ENCODE measurements around the gene SLC35A3.
A peak's percentile ranks its signal among the peaks of the same experiment; 100 is the strongest.
"Not testable (repeated sequence)": the region's sequence is repeated elsewhere in the genome, so short reads cannot be mapped to it uniquely, and the experiment has no call there.

The SLC35A3 gene

DNA sequence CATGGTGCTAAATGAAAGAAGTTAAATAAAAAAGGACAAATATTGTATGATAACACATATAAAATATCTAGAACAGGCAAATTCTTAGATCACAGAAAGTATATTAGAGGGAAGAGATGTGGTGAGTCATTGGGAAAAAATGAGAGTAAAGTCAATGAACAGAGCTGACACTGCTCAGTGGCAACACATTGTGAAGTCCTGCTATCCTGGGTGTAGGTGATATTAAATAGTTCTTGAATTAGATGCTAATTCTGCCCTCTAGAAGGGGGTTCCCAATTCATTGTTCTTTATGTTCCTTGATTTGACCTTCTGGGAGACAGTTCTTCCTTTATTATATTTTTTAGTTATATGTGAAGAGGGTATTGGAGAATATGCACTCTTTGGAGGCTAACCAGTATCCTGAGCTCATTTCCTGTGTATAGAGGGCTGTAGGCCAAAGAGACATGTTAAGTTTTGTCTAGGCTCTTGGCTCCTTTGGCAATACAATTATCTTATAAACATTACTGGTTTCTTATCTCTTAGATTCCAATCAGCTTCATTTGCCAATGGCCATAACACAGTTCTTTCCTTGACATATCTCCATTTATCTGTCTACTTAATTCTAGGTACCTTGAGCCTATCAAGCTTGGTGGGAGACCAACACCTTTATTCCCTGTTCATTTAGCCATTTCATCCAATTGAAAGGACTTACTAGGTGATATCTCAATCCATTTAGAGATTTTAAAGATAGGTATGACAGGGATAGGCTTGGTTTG is 6.6 kb upstream of the SLC35A3 start:
- no peak overlapping the region for H3K27ac ChIP-seq
- TF ChIP-seq, protein P1, sequence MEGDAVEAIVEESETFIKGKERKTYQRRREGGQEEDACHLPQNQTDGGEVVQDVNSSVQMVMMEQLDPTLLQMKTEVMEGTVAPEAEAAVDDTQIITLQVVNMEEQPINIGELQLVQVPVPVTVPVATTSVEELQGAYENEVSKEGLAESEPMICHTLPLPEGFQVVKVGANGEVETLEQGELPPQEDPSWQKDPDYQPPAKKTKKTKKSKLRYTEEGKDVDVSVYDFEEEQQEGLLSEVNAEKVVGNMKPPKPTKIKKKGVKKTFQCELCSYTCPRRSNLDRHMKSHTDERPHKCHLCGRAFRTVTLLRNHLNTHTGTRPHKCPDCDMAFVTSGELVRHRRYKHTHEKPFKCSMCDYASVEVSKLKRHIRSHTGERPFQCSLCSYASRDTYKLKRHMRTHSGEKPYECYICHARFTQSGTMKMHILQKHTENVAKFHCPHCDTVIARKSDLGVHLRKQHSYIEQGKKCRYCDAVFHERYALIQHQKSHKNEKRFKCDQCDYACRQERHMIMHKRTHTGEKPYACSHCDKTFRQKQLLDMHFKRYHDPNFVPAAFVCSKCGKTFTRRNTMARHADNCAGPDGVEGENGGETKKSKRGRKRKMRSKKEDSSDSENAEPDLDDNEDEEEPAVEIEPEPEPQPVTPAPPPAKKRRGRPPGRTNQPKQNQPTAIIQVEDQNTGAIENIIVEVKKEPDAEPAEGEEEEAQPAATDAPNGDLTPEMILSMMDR (IDR thresholded peaks at IDR 0.05): no peak
- TF ChIP-seq ZFX (IDR thresholded peaks at IDR 0.05; ENCODE audit: borderline replicate concordance): no peak

DNA sequence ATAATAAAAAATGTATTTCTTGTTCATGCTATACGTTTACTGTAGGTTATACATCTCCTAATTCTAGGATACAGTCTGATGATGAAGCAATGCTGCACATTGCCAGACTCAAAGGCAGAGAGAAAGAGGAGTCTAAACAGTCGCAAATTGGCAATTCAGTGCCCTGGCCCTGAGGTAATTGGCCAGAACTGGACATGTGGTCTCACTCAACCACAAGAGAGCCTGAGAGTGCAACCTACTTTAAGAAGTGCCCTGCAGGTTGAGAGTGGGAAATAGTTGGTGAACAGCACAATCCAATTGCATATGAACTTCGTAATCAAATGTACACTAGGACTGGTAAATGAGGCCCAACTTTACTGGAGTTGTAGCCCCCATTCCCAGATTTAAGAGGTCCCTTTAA is 5.0 kb upstream of the SLC35A3 start:
- TF ChIP-seq, protein P1 (IDR thresholded peaks at IDR 0.05): no peak
- TF ChIP-seq ZFX (IDR thresholded peaks at IDR 0.05; ENCODE audit: borderline replicate concordance): no peak
- no peak overlapping the region for H3K27ac ChIP-seq

DNA sequence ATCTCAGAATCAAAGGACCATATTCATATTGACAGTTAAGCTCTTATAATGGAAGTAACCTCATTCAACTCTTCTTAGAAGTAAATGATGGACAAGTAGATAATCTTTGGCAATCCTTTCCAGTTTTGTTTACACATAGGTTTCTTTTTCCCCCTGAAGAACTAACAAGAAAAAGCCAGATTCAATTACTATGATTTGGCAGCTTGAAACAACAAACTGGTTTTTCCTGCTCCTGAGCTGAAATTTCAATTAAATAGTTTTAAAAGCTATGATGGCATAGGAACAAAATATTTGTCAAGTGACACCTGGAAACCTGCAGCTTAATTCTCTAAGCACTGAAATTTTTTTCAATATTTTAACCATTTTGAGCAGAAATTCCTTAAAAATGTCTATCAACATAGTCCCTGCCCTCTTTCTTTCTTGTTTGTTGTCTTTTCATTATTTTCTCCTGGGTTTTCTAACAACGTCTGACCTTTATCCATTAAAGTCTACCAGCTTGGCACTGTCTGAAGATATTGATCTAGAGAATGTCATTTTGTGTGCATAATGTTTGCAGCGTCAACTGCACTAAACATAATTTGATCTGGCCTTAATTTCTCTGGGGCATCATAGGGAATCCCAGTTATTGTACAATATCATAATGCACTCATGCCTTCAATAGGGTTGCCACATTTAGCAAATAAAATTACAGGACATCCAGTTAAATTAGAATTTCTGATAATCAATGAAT is 4.0 kb upstream of the SLC35A3 start:
- peak overlapping the region; percentile 34 for H3K27ac ChIP-seq
- no peak for TF ChIP-seq ZFX (IDR thresholded peaks at IDR 0.05; ENCODE audit: borderline replicate concordance)
- TF ChIP-seq, protein P1 (IDR thresholded peaks at IDR 0.05): no peak

DNA sequence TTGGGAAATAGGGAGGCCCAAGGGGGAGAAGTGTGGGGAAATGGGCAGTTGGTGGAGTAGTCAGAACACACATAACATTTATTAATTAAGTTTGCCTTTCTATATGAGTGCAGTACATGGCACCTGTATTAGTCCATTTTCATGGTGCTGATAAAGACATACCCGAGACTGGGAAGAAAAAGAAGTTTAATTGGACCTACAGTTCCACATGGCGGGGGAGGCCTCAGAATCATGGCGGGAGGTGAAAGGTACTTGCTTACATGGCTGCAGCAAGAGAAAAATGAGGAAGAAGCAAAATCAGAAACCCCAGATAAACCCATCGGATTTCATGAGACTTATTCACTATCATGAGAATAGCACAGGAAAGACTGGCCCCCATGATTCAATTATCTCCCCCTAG is 1.6 kb upstream of the SLC35A3 start:
- H3K27ac ChIP-seq: no peak overlapping the region
- TF ChIP-seq ZFX (IDR thresholded peaks at IDR 0.05; ENCODE audit: borderline replicate concordance): no peak
- TF ChIP-seq, protein P1 (IDR thresholded peaks at IDR 0.05): no peak

DNA sequence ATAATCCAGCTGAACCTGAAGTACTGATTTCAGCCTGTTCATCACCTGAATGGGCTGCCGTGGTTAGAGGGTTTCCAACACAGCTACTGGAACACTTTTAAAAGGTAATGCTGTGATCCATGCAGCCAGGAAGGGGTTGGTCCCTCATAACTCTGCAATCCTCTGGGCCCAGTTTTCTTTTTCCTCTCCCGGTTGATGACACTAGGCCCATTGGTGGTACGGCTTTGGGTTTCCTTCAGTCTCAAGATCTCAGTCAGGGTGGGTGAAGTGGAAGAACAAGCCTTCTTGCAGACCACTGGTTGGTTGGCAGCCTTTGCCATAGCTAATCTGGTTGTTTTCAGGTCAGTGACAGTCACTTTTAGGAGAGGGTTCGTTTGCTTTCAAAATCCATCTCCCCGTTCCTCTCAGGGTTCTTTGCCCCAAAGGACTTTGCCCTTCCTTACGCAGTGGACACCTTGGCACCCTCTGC is 502 bp upstream of the SLC35A3 start:
- H3K27ac ChIP-seq: peak overlapping the region; percentile 70
- TF ChIP-seq, protein P1 (IDR thresholded peaks at IDR 0.05): no peak
- TF ChIP-seq ZFX (IDR thresholded peaks at IDR 0.05; ENCODE audit: borderline replicate concordance): no peak

DNA sequence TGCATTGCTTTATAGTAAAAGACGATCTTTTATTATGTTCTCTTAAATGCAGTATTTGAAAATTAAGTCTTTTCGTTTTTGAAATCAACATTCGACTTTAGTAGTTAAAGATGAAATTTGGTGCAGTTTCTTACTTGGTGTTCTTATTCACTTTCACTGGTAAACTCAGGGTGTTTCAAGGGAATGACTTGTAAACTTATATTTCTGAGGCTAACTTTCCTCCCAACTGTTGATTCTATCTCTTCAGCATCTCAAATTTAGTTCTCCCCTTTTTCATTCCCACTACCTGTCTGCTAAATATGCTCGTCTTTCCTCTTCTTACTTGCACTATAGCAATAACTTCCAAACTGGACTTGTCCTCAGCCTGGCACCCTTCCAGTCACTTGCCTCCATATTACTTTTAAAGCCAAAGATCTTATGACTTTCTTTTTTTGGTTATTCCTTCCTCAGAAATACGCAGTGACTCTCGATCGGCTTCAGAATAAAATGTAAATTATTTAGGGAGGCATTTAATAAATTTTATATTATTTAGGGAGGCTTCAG is 988 bp downstream of the SLC35A3 start:
- peak overlapping the region; percentile 70 for H3K27ac ChIP-seq
- TF ChIP-seq, protein P1 (IDR thresholded peaks at IDR 0.05): no peak
- no peak for TF ChIP-seq ZFX (IDR thresholded peaks at IDR 0.05; ENCODE audit: borderline replicate concordance)

DNA sequence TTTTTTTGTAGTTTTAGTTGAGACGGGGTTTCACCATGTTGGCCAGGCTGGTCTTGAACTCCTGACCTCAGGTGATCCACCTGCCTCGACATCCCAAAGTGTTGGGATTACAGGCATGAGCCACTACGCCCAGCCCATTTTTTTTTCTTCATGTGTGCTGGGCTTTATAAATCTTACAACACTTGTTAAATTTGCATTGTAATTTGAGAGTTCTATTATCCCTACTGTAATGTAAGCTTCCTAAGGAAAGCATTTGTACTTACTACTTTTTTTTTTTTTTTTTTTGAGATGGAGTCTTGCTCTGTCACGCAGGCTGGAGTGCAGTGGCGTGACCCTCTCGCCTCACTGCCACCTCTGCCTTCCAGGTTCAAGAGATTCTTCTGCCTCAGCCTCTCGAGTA is 2.3 kb downstream of the SLC35A3 start:
- H3K27ac ChIP-seq: not testable (repeated sequence)
